ENCODE results near the gene CDH4. TPM values are rescaled to one million over a fixed set of nuclear protein-coding genes. Genes with fewer than 3 reads are reported as not detected.

CDH4 gene
- total and polyA plus RNA-seq, 2 of the 13 experiments (the other 11 are each of a cell fraction or from before 2014, with no cell fraction given): not detected

- Histone ChIP-seq H3K36me3 (replicated peaks in 1 of 2; ENCODE audit: control insufficient read depth in 1 of 2, insufficient read depth in 2 of 2, low read length in 2 of 2) (no peaks in the 10 kb centered on the region), H2AFZ (ENCODE audit: low read length) (no peak overlapping the region), H3K9me3 (ENCODE audit: low read length) (peaks cover 24% of the 10 kb centered on the region), H3K4me1 (ENCODE audit: insufficient read depth, low read length) (no peaks in the 10 kb centered on the region), H3K27ac (ENCODE audit: extremely low read length, insufficient read depth, low read length) (no peak overlapping the region), H3K27me3 (ENCODE audit: control insufficient read depth in 1 of 2, insufficient read depth in 2 of 2, low read length in 2 of 2) (peaks cover 0 to 6% of the 10 kb centered on the region in 2 experiments; a peak in 1 of 5 replicates), H3K9ac (ENCODE audit: insufficient read depth, low read depth, low read length) (no peak overlapping the region), H3K79me2 (ENCODE audit: insufficient read depth, low read length) (no peaks in the 10 kb centered on the region), H3K4me2 (ENCODE audit: low read depth, low read length) (no peak overlapping the region), H3K4me3 (replicated peaks in 1 of 3; ENCODE audit: insufficient read depth in 1 of 3, low read depth in 2 of 3, low read length in 3 of 3) (no peak overlapping the region), H4K20me1 (ENCODE audit: insufficient read depth, low read length) (no peaks in the 10 kb centered on the region)
- WGBS (ENCODE audit: low lambda C conversion rate): 57% methylated on average over 7 of the region's 7 CpGs
- in situ Hi-C loops (cut with HindIII; ENCODE audit: extremely low pct_ligation_motif_present, low pct_unique_long_range_greater_than_20kb): no loop called here
- ChIA-PET POLR2A (no interaction called here), CTCF (ENCODE audit: low intra/inter-chr PET ratio, low total read pairs) (no interaction called here)
- TF ChIP-seq ZMYM3 (CRISPR knock-in tag; IDR thresholded peaks at IDR 0.05): no peak
- peak; percentile 91 for TF ChIP-seq MNT (IDR thresholded peaks at IDR 0.05)
- BruUV-seq (replicated peaks): no TSS peak
- intact Hi-C loops (cut with micrococcal nuclease; ENCODE audit: unreplicated experiment): loop anchor here (10.0 kb wide), 1 partner anchor 1619 kb away; no protein-coding TSS in a partner anchor
- FAIRE-seq (no peak), ATAC-seq (no peak), DNase-seq (ENCODE audit: low spot score) (no peak)
Measured at GRCh38 chr20:61233590-61233989, 18.5 kb upstream of the CDH4 start.

- Histone ChIP-seq H3K4me2 (ENCODE audit: low read depth, low read length) (no peak overlapping the region), H3K4me1 (ENCODE audit: insufficient read depth, low read length) (no peaks in the 10 kb centered on the region), H3K9me3 (ENCODE audit: low read length) (peaks cover 24% of the 10 kb centered on the region), H3K36me3 (replicated peaks in 1 of 2; ENCODE audit: control insufficient read depth in 1 of 2, insufficient read depth in 2 of 2, low read length in 2 of 2) (no peaks in the 10 kb centered on the region), H3K27me3 (ENCODE audit: control insufficient read depth in 1 of 2, insufficient read depth in 2 of 2, low read length in 2 of 2) (peaks cover 0 to 6% of the 10 kb centered on the region in 2 experiments; a peak in 1 of 5 replicates), H3K79me2 (ENCODE audit: insufficient read depth, low read length) (no peaks in the 10 kb centered on the region), H3K9ac (ENCODE audit: insufficient read depth, low read depth, low read length) (no peak overlapping the region), H4K20me1 (ENCODE audit: insufficient read depth, low read length) (no peaks in the 10 kb centered on the region), H2AFZ (ENCODE audit: low read length) (no peak overlapping the region), H3K4me3 (replicated peaks in 1 of 3; ENCODE audit: insufficient read depth in 1 of 3, low read depth in 2 of 3, low read length in 3 of 3) (no peak overlapping the region), H3K27ac (ENCODE audit: extremely low read length, insufficient read depth, low read length) (no peak overlapping the region)
- in situ Hi-C loops (cut with HindIII; ENCODE audit: extremely low pct_ligation_motif_present, low pct_unique_long_range_greater_than_20kb): no loop called here
- FAIRE-seq (no peak), DNase-seq (ENCODE audit: low spot score) (no peak), ATAC-seq (no peak)
- intact Hi-C loops (cut with micrococcal nuclease; ENCODE audit: unreplicated experiment): loop anchor here (10.0 kb wide), 1 partner anchor 1620 kb away; no protein-coding TSS in a partner anchor
- ChIA-PET CTCF (ENCODE audit: low intra/inter-chr PET ratio, low total read pairs) (no interaction called here), POLR2A (no interaction called here)
- 26% methylated on average over 11 of the region's 11 CpGs for WGBS (ENCODE audit: low lambda C conversion rate)
- no TSS peak for BruUV-seq (replicated peaks)
- no peak for TF ChIP-seq PHF8 (CRISPR knock-in tag; IDR thresholded peaks at IDR 0.05)
- TF ChIP-seq TRIM22 (IDR thresholded peaks at IDR 0.05): no peak
- no peak for TF ChIP-seq SCMH1 (CRISPR knock-in tag; IDR thresholded peaks at IDR 0.05; ENCODE audit: borderline replicate concordance)
- TF ChIP-seq THRA (CRISPR knock-in tag; IDR thresholded peaks at IDR 0.05; ENCODE audit: borderline replicate concordance): no peak
- no peak for TF ChIP-seq ZNF350 (CRISPR knock-in tag; IDR thresholded peaks at IDR 0.05; ENCODE audit: borderline replicate concordance, low read depth)
- no peak for TF ChIP-seq BCL3 (CRISPR knock-in tag; IDR thresholded peaks at IDR 0.05)
- TF ChIP-seq WIZ (CRISPR knock-in tag; IDR thresholded peaks at IDR 0.05): no peak
Measured at GRCh38 chr20:61234224-61234890, 17.7 kb upstream of the CDH4 start.

All from HepG2 (cell line).